NCI-H2171 treated with DMSO at 0.1 percent for 48 hours (cell line): Measurements from ENCODE around the gene APEH.

Experiments used
- DNase-seq: peaks from one replicate; lab custom pipeline; 2025; lab: John Stamatoyannopoulos, UW

The APEH gene

GRCh38 chr3:49673715-49674496, at the start of gene APEH:
APEH (plus strand) TSS chr3:49674351; CDS start chr3:49674402, 51 bp downstream.
- no peak for DNase-seq

GRCh38 chr3:49625071-49625470, 49.1 kb upstream of the APEH start:
- DNase-seq = no peak

- DNase-seq = no peak
Observed at GRCh38 chr3:49626101-49626581, 48.0 kb upstream of the APEH start.

- DNase-seq = no peak
Observed at GRCh38 chr3:49626796-49627195, 47.4 kb upstream of the APEH start.

GRCh38 chr3:49627634-49628033, 46.5 kb upstream of the APEH start:
- no peak for DNase-seq

- DNase-seq = no peak
Observed at GRCh38 chr3:49628249-49628648, 45.9 kb upstream of the APEH start.

- DNase-seq = no peak
Observed at GRCh38 chr3:49629451-49629850, 44.7 kb upstream of the APEH start.

GRCh38 chr3:49629866-49630265, 44.3 kb upstream of the APEH start:
- DNase-seq = peak; percentile 8

GRCh38 chr3:49630784-49631183, 43.4 kb upstream of the APEH start:
- no peak for DNase-seq

GRCh38 chr3:49634736-49635135, 39.4 kb upstream of the APEH start:
- DNase-seq = no peak

- no peak for DNase-seq
Observed at GRCh38 chr3:49636883-49637609, 37.1 kb upstream of the APEH start.

- DNase-seq = no peak
Observed at GRCh38 chr3:49638445-49638844, 35.7 kb upstream of the APEH start.

GRCh38 chr3:49639551-49639950, 34.6 kb upstream of the APEH start:
- no peak for DNase-seq

- no peak for DNase-seq
Observed at GRCh38 chr3:49641292-49641691, 32.9 kb upstream of the APEH start.

- DNase-seq = no peak
Observed at GRCh38 chr3:49641921-49642707, 32.0 kb upstream of the APEH start.

- no peak for DNase-seq
Observed at GRCh38 chr3:49642708-49643145, 31.4 kb upstream of the APEH start.

GRCh38 chr3:49644684-49645083, 29.5 kb upstream of the APEH start:
- DNase-seq = no peak

GRCh38 chr3:49646236-49646635, 27.9 kb upstream of the APEH start:
- DNase-seq = no peak

- DNase-seq = no peak
Observed at GRCh38 chr3:49647741-49648140, 26.4 kb upstream of the APEH start.

- DNase-seq = no peak
Observed at GRCh38 chr3:49648354-49649019, 25.7 kb upstream of the APEH start.

GRCh38 chr3:49649576-49649975, 24.6 kb upstream of the APEH start:
- DNase-seq = no peak

GRCh38 chr3:49650177-49650576, 24.0 kb upstream of the APEH start:
- DNase-seq = no peak
